Bronchial epithelial cell (primary cell): ENCODE measurements around the gene ITGB1BP1. TPM values are rescaled to one million over a fixed set of nuclear protein-coding genes. Genes with fewer than 3 reads are reported as not detected.

Source experiments
- DNase-seq: peaks from one replicate; pipeline ENCODE4 v3.0.0-alpha.2; 2010; ENCODE audit warnings: low read depth
- FAIRE-seq: peaks from 2 replicates; lab custom pipeline; 2011; peaks lifted over from hg19 to GRCh38; lab: Jason Lieb, UNC
- H3K27me3 ChIP-seq: 2 replicates; pipeline ENCODE4 v1.5.1; 2011; ENCODE audit warnings: low read length; ENCODE audit not compliant: control insufficient read depth, insufficient read depth
- H3K36me3 ChIP-seq: 2 replicates; pipeline ENCODE4 v1.5.1; 2011; ENCODE audit warnings: low read length; ENCODE audit not compliant: control insufficient read depth, insufficient read depth
- H3K4me3 ChIP-seq: 2 replicates; pipeline ENCODE4 v1.5.1; 2011; ENCODE audit warnings: mild to moderate bottlenecking, low read depth, low read length, control low read depth
- CTCF ChIP-seq: IDR thresholded peaks from 2 replicates; pipeline ENCODE4 v1.5.1; 2011; ENCODE audit warnings: mild to moderate bottlenecking, moderate library complexity, low read length, control low read depth, inconsistent platforms; ENCODE audit not compliant: insufficient read depth, severe bottlenecking
- total RNA-seq: library from RNA; depleted of rRNA; stranded (reverse); fragments of >200 nt; gene quantifications from 2 replicates; pipeline ENCODE4 v1.2.1, GENCODE V29; 2014

Gene ITGB1BP1, protein sequence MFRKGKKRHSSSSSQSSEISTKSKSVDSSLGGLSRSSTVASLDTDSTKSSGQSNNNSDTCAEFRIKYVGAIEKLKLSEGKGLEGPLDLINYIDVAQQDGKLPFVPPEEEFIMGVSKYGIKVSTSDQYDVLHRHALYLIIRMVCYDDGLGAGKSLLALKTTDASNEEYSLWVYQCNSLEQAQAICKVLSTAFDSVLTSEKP
- 18.7 and 37.6 TPM in 2 replicates for total RNA-seq

DNA sequence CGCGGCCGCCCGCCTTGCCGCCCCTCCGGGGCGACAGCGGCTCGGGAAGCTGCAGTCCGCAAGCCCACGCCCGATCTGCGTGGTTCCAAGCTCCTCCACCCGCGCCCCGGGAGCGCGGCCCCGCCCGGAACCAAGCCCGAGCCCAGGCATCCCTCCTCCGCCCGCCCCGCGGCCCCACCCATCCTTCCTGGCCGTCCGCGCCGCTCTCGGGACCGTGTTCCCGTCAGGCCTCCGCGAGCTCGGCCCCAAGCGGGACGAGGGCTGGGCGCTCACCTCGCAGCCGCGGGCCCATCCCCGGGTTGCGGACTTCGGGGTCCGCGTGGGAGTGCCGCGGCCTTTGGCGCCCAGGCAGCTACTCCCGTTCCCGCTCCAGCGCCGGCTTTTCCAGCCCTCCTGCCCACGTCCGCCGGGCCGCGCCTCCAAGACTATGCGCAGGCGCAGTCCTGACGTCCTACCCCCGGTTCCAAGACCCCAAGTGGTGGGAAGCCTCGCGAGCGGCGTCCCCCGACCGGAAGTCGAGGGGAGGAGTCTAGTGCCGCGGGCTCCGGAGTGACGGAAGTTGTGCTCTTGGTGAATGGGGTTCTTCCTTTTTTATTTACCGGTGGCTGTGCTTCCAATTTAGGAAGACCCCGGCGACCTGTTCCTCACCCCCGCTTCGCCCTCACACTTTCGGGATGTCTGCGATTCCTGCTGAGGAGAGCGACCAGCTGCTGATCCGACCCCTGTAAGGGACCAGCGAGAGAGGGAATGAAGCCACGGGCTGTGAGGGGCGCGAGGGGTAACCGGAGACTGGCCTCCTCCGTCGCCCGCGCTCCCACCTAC is at the start of gene ITGB1BP1, which contains the start of gene CPSF3:
TSS of gene ITGB1BP1 (minus strand) at position 429 of the 822 bp plus-strand sequence. CDS start 4,831 bp downstream, outside the sequence.
TSS of gene CPSF3 (plus strand) at position 555 of the 822 bp plus-strand sequence. CDS start at position 675, 120 bp downstream.
- peak within 1 kb of the TSS; percentile 83 for H3K4me3 ChIP-seq
- DNase-seq (peak; percentile 88), FAIRE-seq (no peak)
- peaks cover 1% of the 10 kb centered on the region for H3K36me3 ChIP-seq
- TF ChIP-seq CTCF, result no peak
- H3K27me3 ChIP-seq, result no peaks in the 10 kb centered on the region

DNA sequence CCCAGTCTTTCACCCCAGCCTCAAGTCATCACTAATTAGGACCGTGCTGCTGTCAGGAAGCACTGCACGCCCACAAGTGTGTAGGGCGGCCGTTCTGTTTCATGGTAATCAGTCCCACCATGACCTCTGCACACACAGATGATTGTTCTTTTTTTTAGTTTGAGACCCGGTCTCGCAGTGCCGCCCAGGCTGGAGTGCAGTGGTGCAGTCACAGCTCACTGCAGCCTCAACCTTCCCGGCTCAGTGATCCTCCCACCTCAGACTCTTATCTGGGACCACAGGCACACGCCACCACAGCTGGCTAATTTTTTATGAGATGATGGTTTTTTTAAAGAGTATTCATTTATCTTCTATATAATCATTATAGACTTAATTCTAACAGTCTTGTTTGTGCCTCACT is 49.2 kb upstream of the ITGB1BP1 start:
- FAIRE-seq (no peak), DNase-seq (no peak)
- H3K4me3 ChIP-seq, result no peak overlapping the region
- no peaks in the 10 kb centered on the region for H3K27me3 ChIP-seq
- H3K36me3 ChIP-seq, result peaks cover 8% of the 10 kb centered on the region
- no peak for TF ChIP-seq CTCF

DNA sequence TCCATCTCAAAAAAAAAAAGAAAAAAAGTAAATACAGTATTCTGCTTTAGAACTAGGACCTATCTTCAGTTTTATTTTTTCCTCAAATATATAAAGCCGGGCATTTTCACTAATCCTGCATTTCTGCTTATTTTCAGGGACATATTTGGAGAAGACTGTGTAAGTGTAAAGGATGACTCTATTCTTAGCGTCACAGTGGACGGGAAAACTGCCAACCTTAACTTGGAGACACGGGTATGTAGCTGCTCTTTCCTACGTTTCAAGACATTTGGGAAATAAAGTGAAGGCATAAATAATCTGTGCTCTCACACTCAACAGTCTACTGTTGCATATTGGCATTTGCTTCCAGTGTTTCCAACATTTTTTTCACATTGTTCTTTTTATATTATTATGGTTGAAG is 47.9 kb upstream of the ITGB1BP1 start:
- Histone ChIP-seq H3K27me3 (no peaks in the 10 kb centered on the region), H3K4me3 (no peak overlapping the region), H3K36me3 (peaks cover 8% of the 10 kb centered on the region)
- no peak for TF ChIP-seq CTCF
- FAIRE-seq (no peak), DNase-seq (no peak)

- DNase-seq, result no peak
- peaks cover 7% of the 10 kb centered on the region for H3K36me3 ChIP-seq
- no peaks in the 10 kb centered on the region for H3K27me3 ChIP-seq
- FAIRE-seq, result no peak
- H3K4me3 ChIP-seq, result no peak overlapping the region
- no peak for TF ChIP-seq CTCF
Measured at GRCh38 chr2:9467687-9468086, 44.4 kb upstream of the ITGB1BP1 start.

DNA sequence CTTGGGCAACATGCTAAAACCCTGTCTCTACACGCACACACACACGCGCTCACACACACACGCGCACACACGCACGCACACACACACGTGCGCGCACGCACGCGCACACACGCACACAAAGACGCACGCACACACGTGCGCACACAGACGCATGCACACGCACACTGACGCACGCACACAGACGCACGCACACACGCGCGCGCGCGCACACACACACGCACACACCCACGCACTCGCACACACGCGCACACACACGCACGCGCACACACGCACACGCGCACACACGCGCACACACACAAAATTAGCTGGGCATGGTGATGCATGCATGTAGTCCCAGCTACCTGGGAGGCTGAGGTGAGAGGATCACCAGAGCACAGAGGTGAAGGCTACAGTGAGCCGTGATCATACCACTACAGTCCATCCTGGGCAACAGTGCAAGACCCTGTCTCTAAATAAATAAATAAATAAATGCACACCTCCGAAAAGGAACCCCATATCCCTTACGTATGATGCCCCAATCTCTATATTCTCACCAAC is 42.9 kb upstream of the ITGB1BP1 start:
- FAIRE-seq, result no peak
- no peak for DNase-seq
- Histone ChIP-seq H3K27me3 (no peaks in the 10 kb centered on the region), H3K36me3 (peaks cover 7% of the 10 kb centered on the region), H3K4me3 (no peak overlapping the region)
- no peak for TF ChIP-seq CTCF
